ENCODE results near the gene DEPDC7.
"Not testable (repeated sequence)": the region's sequence is repeated elsewhere in the genome, so short reads cannot be mapped to it uniquely, and the experiment has no call there.

Gene DEPDC7

GRCh38 chr11:33021501-33021900, 5.8 kb downstream of the DEPDC7 start:
- FAIRE-seq = no peak

GRCh38 chr11:33021937-33022336, 6.3 kb downstream of the DEPDC7 start:
- FAIRE-seq (no peak), DNase-seq (ENCODE audit: extremely low spot score, insufficient read length, low read depth) (no peak)

More at GRCh38 chr11:33021501-33021900, 5.8 kb downstream of the DEPDC7 start:
- DNase-seq (ENCODE audit: extremely low spot score, insufficient read length, low read depth) = no peak

GRCh38 chr11:33025339-33025722, 9.7 kb downstream of the DEPDC7 start:
- DNase-seq (ENCODE audit: extremely low spot score, insufficient read length, low read depth) (no peak), FAIRE-seq (no peak)

GRCh38 chr11:33027233-33027632, 11.6 kb downstream of the DEPDC7 start:
- DNase-seq (ENCODE audit: extremely low spot score, insufficient read length, low read depth) (no peak), FAIRE-seq (no peak)

GRCh38 chr11:33027846-33028536, 12.3 kb downstream of the DEPDC7 start:
- FAIRE-seq = no peak
- DNase-seq (ENCODE audit: extremely low spot score, insufficient read length, low read depth) = no peak

GRCh38 chr11:33028537-33028914, 12.8 kb downstream of the DEPDC7 start:
- DNase-seq (ENCODE audit: extremely low spot score, insufficient read length, low read depth) (no peak), FAIRE-seq (no peak)

- DNase-seq (ENCODE audit: extremely low spot score, insufficient read length, low read depth); FAIRE-seq: not testable (repeated sequence)
Measured at GRCh38 chr11:33029218-33029617, 13.5 kb downstream of the DEPDC7 start.

GRCh38 chr11:33033493-33033892, 17.8 kb downstream of the DEPDC7 start:
- no peak for FAIRE-seq
- no peak for DNase-seq (ENCODE audit: extremely low spot score, insufficient read length, low read depth)

- FAIRE-seq = no peak
- DNase-seq (ENCODE audit: extremely low spot score, insufficient read length, low read depth) = no peak
Measured at GRCh38 chr11:33035011-33035410, 19.3 kb downstream of the DEPDC7 start.

- FAIRE-seq (peak; percentile 85), DNase-seq (ENCODE audit: extremely low spot score, insufficient read length, low read depth) (peak; percentile 77)
Measured at GRCh38 chr11:33039274-33040032, 23.8 kb downstream of the DEPDC7 start, which contains the start of gene TCP11L1. TCP11L1 (plus strand) TSS chr11:33039572; CDS start chr11:33043774, 4,202 bp downstream.

- DNase-seq (ENCODE audit: extremely low spot score, insufficient read length, low read depth) (no peak), FAIRE-seq (peak; percentile 41)
Measured at GRCh38 chr11:33040033-33040861, 24.6 kb downstream of the DEPDC7 start.

GRCh38 chr11:33040862-33041453, 25.3 kb downstream of the DEPDC7 start:
- DNase-seq (ENCODE audit: extremely low spot score, insufficient read length, low read depth) (no peak), FAIRE-seq (no peak)

GRCh38 chr11:33043221-33043830, 27.6 kb downstream of the DEPDC7 start:
- no peak for FAIRE-seq
- no peak for DNase-seq (ENCODE audit: extremely low spot score, insufficient read length, low read depth)

- DNase-seq (ENCODE audit: extremely low spot score, insufficient read length, low read depth) (no peak), FAIRE-seq (no peak)
Measured at GRCh38 chr11:33044285-33044756, 28.6 kb downstream of the DEPDC7 start.

- DNase-seq (ENCODE audit: extremely low spot score, insufficient read length, low read depth) (no peak), FAIRE-seq (no peak)
Measured at GRCh38 chr11:33045551-33046255, 30.0 kb downstream of the DEPDC7 start.

GRCh38 chr11:33048701-33049100, 33.0 kb downstream of the DEPDC7 start:
- DNase-seq (ENCODE audit: extremely low spot score, insufficient read length, low read depth) = not testable (repeated sequence)

GRCh38 chr11:33049565-33050408, 34.1 kb downstream of the DEPDC7 start:
- FAIRE-seq; DNase-seq (ENCODE audit: extremely low spot score, insufficient read length, low read depth): not testable (repeated sequence)

More at GRCh38 chr11:33048701-33049100, 33.0 kb downstream of the DEPDC7 start:
- FAIRE-seq = not testable (repeated sequence)

GRCh38 chr11:33052231-33052630, 36.6 kb downstream of the DEPDC7 start:
- FAIRE-seq (no peak), DNase-seq (ENCODE audit: extremely low spot score, insufficient read length, low read depth) (no peak)

Measured in GM18507 (cell line).